Stimulated activated CD8-positive, alpha-beta memory T cell treated with anti-CD3 and anti-CD28 coated beads, Interleukin-4, amount 100 ng/mL, for 48 hours (primary cell): ENCODE results near the gene MRPL40.
A peak's percentile ranks its signal among the peaks of the same experiment; 100 is the strongest.
"Not testable (repeated sequence)": the region's sequence is repeated elsewhere in the genome, so short reads cannot be mapped to it uniquely, and the experiment has no call there.

Experiments
- DNase-seq: peaks from one replicate; pipeline ENCODE4 v3.0.0-alpha.2; 2020

The MRPL40 gene

GRCh38 chr22:19442166-19442565, 9.8 kb downstream of the MRPL40 start:
- no peak for DNase-seq

- no peak for DNase-seq
Measured at GRCh38 chr22:19443544-19444211, 11.3 kb downstream of the MRPL40 start.

GRCh38 chr22:19445279-19445982, 13.1 kb downstream of the MRPL40 start:
- not testable (repeated sequence) for DNase-seq

GRCh38 chr22:19446603-19447329, 14.4 kb downstream of the MRPL40 start:
- DNase-seq, result no peak

GRCh38 chr22:19447330-19448075, 15.2 kb downstream of the MRPL40 start, which contains the start of gene C22orf39:
Gene C22orf39, minus strand, starts transcription at chr22:19447711. Its CDS starts 23 bp downstream, at chr22:19447688.
- peak; percentile 86 for DNase-seq

GRCh38 chr22:19448076-19448607, 15.8 kb downstream of the MRPL40 start:
- DNase-seq, result peak; percentile 50

- DNase-seq, result peak; percentile 69
Measured at GRCh38 chr22:19448739-19449421, 16.5 kb downstream of the MRPL40 start.

- DNase-seq, result no peak
Measured at GRCh38 chr22:19449422-19449767, 17.1 kb downstream of the MRPL40 start.

- DNase-seq, result no peak
Measured at GRCh38 chr22:19450363-19451175, 18.2 kb downstream of the MRPL40 start.

GRCh38 chr22:19451570-19451969, 19.2 kb downstream of the MRPL40 start:
- DNase-seq, result no peak

GRCh38 chr22:19453718-19454117, 21.4 kb downstream of the MRPL40 start:
- no peak for DNase-seq

- DNase-seq, result no peak
Measured at GRCh38 chr22:19454156-19454555, 21.8 kb downstream of the MRPL40 start.

GRCh38 chr22:19455033-19455432, 22.7 kb downstream of the MRPL40 start:
- DNase-seq, result no peak

- DNase-seq, result no peak
Measured at GRCh38 chr22:19455585-19456370, 23.4 kb downstream of the MRPL40 start.

- DNase-seq, result no peak
Measured at GRCh38 chr22:19456541-19456940, 24.2 kb downstream of the MRPL40 start.

GRCh38 chr22:19457828-19458428, 25.6 kb downstream of the MRPL40 start:
- no peak for DNase-seq

- no peak for DNase-seq
Measured at GRCh38 chr22:19460036-19460435, 27.7 kb downstream of the MRPL40 start.

- DNase-seq, result no peak
Measured at GRCh38 chr22:19461506-19461905, 29.2 kb downstream of the MRPL40 start.

- DNase-seq, result no peak
Measured at GRCh38 chr22:19463008-19463407, 30.7 kb downstream of the MRPL40 start.
